Glomerular visceral epithelial cell (primary cell): ENCODE results near the gene CHD1.
A peak's percentile ranks its signal among the peaks of the same experiment; 100 is the strongest.

Experiments
- DNase-seq: peaks from one replicate; pipeline ENCODE4 v3.0.0-alpha.2; 2016; ENCODE audit errors: extremely low spot score

The CHD1 gene

GRCh38 chr5:98899456-98899855 lies 29.4 kb downstream of the CHD1 start:
- no peak for DNase-seq

- no peak for DNase-seq
Observed at GRCh38 chr5:98898743-98899142, 30.1 kb downstream of the CHD1 start.

GRCh38 chr5:98891591-98891990 lies 37.2 kb downstream of the CHD1 start:
- no peak for DNase-seq

GRCh38 chr5:98880598-98880997 lies 48.2 kb downstream of the CHD1 start:
- DNase-seq: no peak

GRCh38 chr5:98880151-98880550 lies 48.7 kb downstream of the CHD1 start:
- peak; percentile 58 for DNase-seq

GRCh38 chr5:98877600-98877999 lies 51.2 kb downstream of the CHD1 start:
- no peak for DNase-seq

GRCh38 chr5:98872674-98873073 lies 56.1 kb downstream of the CHD1 start:
- no peak for DNase-seq

- peak; percentile 53 for DNase-seq
Observed at GRCh38 chr5:98865690-98866089, 63.1 kb downstream of the CHD1 start.

GRCh38 chr5:98847054-98847453 lies 81.8 kb downstream of the CHD1 start:
- no peak for DNase-seq

GRCh38 chr5:98846520-98846919 lies 82.3 kb downstream of the CHD1 start:
- no peak for DNase-seq

- DNase-seq: no peak
Observed at GRCh38 chr5:98845878-98846277, 82.9 kb downstream of the CHD1 start.

GRCh38 chr5:98844865-98845264 lies 83.9 kb downstream of the CHD1 start:
- DNase-seq: no peak

- DNase-seq: no peak
Observed at GRCh38 chr5:98843481-98843880, 85.3 kb downstream of the CHD1 start.

- DNase-seq: no peak
Observed at GRCh38 chr5:98840946-98841345, 87.9 kb downstream of the CHD1 start.

GRCh38 chr5:98839469-98840383 lies 89.1 kb downstream of the CHD1 start:
- DNase-seq: no peak

GRCh38 chr5:98836175-98836574 lies 92.6 kb downstream of the CHD1 start:
- no peak for DNase-seq

GRCh38 chr5:98827588-98828284 lies 101.1 kb downstream of the CHD1 start:
- no peak for DNase-seq

- DNase-seq: peak; percentile 62
Observed at GRCh38 chr5:98827161-98827560, 101.6 kb downstream of the CHD1 start.

- DNase-seq: no peak
Observed at GRCh38 chr5:98825582-98826375, 103.0 kb downstream of the CHD1 start.

GRCh38 chr5:98816582-98817222 lies 112.1 kb downstream of the CHD1 start:
- DNase-seq: peak; percentile 5

- DNase-seq: no peak
Observed at GRCh38 chr5:98813755-98814154, 115.1 kb downstream of the CHD1 start.

- DNase-seq: no peak
Observed at GRCh38 chr5:98810206-98810605, 118.6 kb downstream of the CHD1 start.
